ENCODE data around the gene FAM47E. TPM values are rescaled to one million over a fixed set of nuclear protein-coding genes. Genes with fewer than 3 reads are reported as not detected.

FAM47E gene
- total and polyA plus RNA-seq, 12 donors: 2.8 to 23.8 (median 5.3) TPM

- H3K27me3 ChIP-seq: no peaks in the 10 kb centered on the region
- no peak for DNase-seq
- no peaks in the 10 kb centered on the region for H3K36me3 ChIP-seq (replicated peaks in 1 of 2)
- H3K27ac ChIP-seq: no peak overlapping the region
- no peaks in the 10 kb centered on the region for H3K9me3 ChIP-seq (replicated peaks in 1 of 3)
- no peaks in the 10 kb centered on the region for H3K4me1 ChIP-seq (replicated peaks in 1 of 2)
- 78 to 84% (median 80%) methylated on average over 3 of the region's 3 CpGs for WGBS, 4 donors
- TF ChIP-seq CTCF (IDR thresholded peaks at IDR 0.05) (no peak), POLR2A (IDR thresholded peaks at IDR 0.05) (no peak)
- H3K4me3 ChIP-seq: no peak overlapping the region
- intact Hi-C loops (cut with DNase I): loop anchor here in 1 of 2 donors (10.0 kb wide), 1 partner anchor 118 kb away; no protein-coding TSS in a partner anchor
These were observed 15.1 kb downstream of the FAM47E start for GRCh38 chr4:76266627-76267026.

- Histone ChIP-seq H3K36me3 (replicated peaks in 1 of 2) (no peaks in the 10 kb centered on the region), H3K4me1 (replicated peaks in 1 of 2) (no peaks in the 10 kb centered on the region), H3K27me3 (no peaks in the 10 kb centered on the region), H3K27ac (no peak overlapping the region), H3K4me3 (no peak overlapping the region), H3K9me3 (replicated peaks in 1 of 3) (no peaks in the 10 kb centered on the region)
- intact Hi-C loops (cut with DNase I): loop anchor here in 1 of 2 donors (10.0 kb wide), 1 partner anchor 117 kb away; no protein-coding TSS in a partner anchor
- 87 to 96% (median 95%) methylated on average over 6 of the region's 6 CpGs for WGBS, 4 donors
- DNase-seq: no peak
- TF ChIP-seq POLR2A (IDR thresholded peaks at IDR 0.05) (no peak), CTCF (IDR thresholded peaks at IDR 0.05) (no peak)
These were observed 16.3 kb downstream of the FAM47E start for GRCh38 chr4:76267811-76268210.

- H3K9me3 ChIP-seq (replicated peaks in 1 of 3): no peaks in the 10 kb centered on the region
- 86 to 91% (median 89%) methylated on average over 11 of the region's 11 CpGs for WGBS, 4 donors
- no peaks in the 10 kb centered on the region for H3K27me3 ChIP-seq
- intact Hi-C loops (cut with DNase I): no loop called here
- no peak for TF ChIP-seq CTCF (IDR thresholded peaks at IDR 0.05)
- no peak for TF ChIP-seq POLR2A (IDR thresholded peaks at IDR 0.05)
- H3K4me3 ChIP-seq: no peak overlapping the region
- no peaks in the 10 kb centered on the region for H3K4me1 ChIP-seq (replicated peaks in 1 of 2)
- no peaks in the 10 kb centered on the region for H3K36me3 ChIP-seq (replicated peaks in 1 of 2)
- no peak overlapping the region for H3K27ac ChIP-seq
- no peak for DNase-seq
These were observed 19.0 kb downstream of the FAM47E start for GRCh38 chr4:76270244-76271175.

GRCh38 chr4:76271248-76271647 is 19.7 kb downstream of the FAM47E start:
- Histone ChIP-seq H3K36me3 (replicated peaks in 1 of 2) (no peaks in the 10 kb centered on the region), H3K9me3 (replicated peaks in 1 of 3) (no peaks in the 10 kb centered on the region), H3K4me3 (no peak overlapping the region), H3K4me1 (replicated peaks in 1 of 2) (no peaks in the 10 kb centered on the region), H3K27me3 (no peaks in the 10 kb centered on the region), H3K27ac (no peak overlapping the region)
- 94 to 97% (median 95%) methylated on average over 6 of the region's 6 CpGs for WGBS, 4 donors
- TF ChIP-seq POLR2A (IDR thresholded peaks at IDR 0.05): no peak
- no peak for TF ChIP-seq CTCF (IDR thresholded peaks at IDR 0.05)
- intact Hi-C loops (cut with DNase I): no loop called here
- DNase-seq: no peak

Measured in adrenal gland (tissue), 12 donors.